CD4-positive, alpha-beta T cell treated with Interleukin-21 for 1 hour (primary cell): ENCODE measurements around the gene CYB561D2.

Source experiments
- DNase-seq: peaks from one replicate; pipeline ENCODE4 v3.0.0-alpha.2; 2020

CYB561D2 gene

GRCh38 chr3:50342813-50343633 is 7.6 kb upstream of the CYB561D2 start:
- DNase-seq: no peak

GRCh38 chr3:50345008-50345407 is 5.7 kb upstream of the CYB561D2 start:
- DNase-seq: no peak

GRCh38 chr3:50345586-50346234 is 5.0 kb upstream of the CYB561D2 start, which contains the start of gene ZMYND10:
ZMYND10 (minus strand) TSS chr3:50345732; CDS start chr3:50345579, 153 bp downstream.
- peak; percentile 80 for DNase-seq

GRCh38 chr3:50347187-50347813 is 3.4 kb upstream of the CYB561D2 start:
- DNase-seq: peak; percentile 87

GRCh38 chr3:50350213-50350526 is 492 bp upstream of the CYB561D2 start:
- no peak for DNase-seq

GRCh38 chr3:50351323-50351697 is 648 bp downstream of the CYB561D2 start:
- no peak for DNase-seq

- DNase-seq: no peak
Observed at GRCh38 chr3:50352781-50353180, 2.1 kb downstream of the CYB561D2 start.

GRCh38 chr3:50353245-50354004 is 2.8 kb downstream of the CYB561D2 start:
- no peak for DNase-seq

GRCh38 chr3:50354186-50354764 is 3.6 kb downstream of the CYB561D2 start:
- DNase-seq: no peak

- no peak for DNase-seq
Observed at GRCh38 chr3:50354850-50355249, 4.2 kb downstream of the CYB561D2 start.

GRCh38 chr3:50355829-50356552 is 5.3 kb downstream of the CYB561D2 start:
- DNase-seq: no peak

GRCh38 chr3:50356553-50356952 is 5.9 kb downstream of the CYB561D2 start:
- no peak for DNase-seq

GRCh38 chr3:50357481-50357880 is 6.8 kb downstream of the CYB561D2 start:
- no peak for DNase-seq

- DNase-seq: no peak
Observed at GRCh38 chr3:50358355-50358910, 7.8 kb downstream of the CYB561D2 start.

- peak; percentile 99 for DNase-seq
Observed at GRCh38 chr3:50358911-50359759, 8.5 kb downstream of the CYB561D2 start, which contains the start of gene TMEM115. TMEM115 (minus strand) TSS chr3:50359521; CDS start chr3:50359063, 458 bp downstream.

- DNase-seq: no peak
Observed at GRCh38 chr3:50359760-50360110, 9.1 kb downstream of the CYB561D2 start.

- no peak for DNase-seq
Observed at GRCh38 chr3:50364573-50365079, 14.0 kb downstream of the CYB561D2 start.

GRCh38 chr3:50365080-50365841 is 14.6 kb downstream of the CYB561D2 start:
- peak; percentile 97 for DNase-seq

- no peak for DNase-seq
Observed at GRCh38 chr3:50365842-50366220, 15.2 kb downstream of the CYB561D2 start.
